H1 (cell line): ENCODE measurements around the gene RPS27A. TPM values are rescaled to one million over a fixed set of nuclear protein-coding genes. Genes with fewer than 3 reads are reported as not detected.

Experiments used
- CTCF ChIA-PET: fragments of 300-600 bp; sonication (Branson Sonifier 250); formaldehyde crosslinking; loops from one replicate; lab custom pipeline; 2021; ENCODE audit not compliant: partially characterized antibody; lab: Charles Lee
- POLR2A ChIA-PET: fragments of 300-600 bp; sonication (Branson Sonifier 250); formaldehyde crosslinking; loops from one replicate; lab custom pipeline; 2021; ENCODE audit warnings: inconsistent platforms; ENCODE audit not compliant: partially characterized antibody; lab: Charles Lee
- DNase-seq, 2 experiments: peaks; one replicate each; pipeline versions ENCODE4 v3.0.0 to v3.0.0-alpha.2; 2010 to 2022; ENCODE audit warnings: low spot score in 2 of 2, low read depth in 1 of 2, mixed read lengths in 1 of 2
- FAIRE-seq: peaks from 2 replicates; lab custom pipeline; 2011; peaks lifted over from hg19 to GRCh38; lab: Jason Lieb, UNC
- H2AFZ ChIP-seq: 2 replicates; pipeline ENCODE4 v1.8.1; 2012; ENCODE audit warnings: low read length, inconsistent platforms
- H2AK5ac ChIP-seq: 2 replicates; pipeline ENCODE4 v1.6.1; 2013; ENCODE audit warnings: low read depth, low read length
- H2BK120ac ChIP-seq: replicated peaks from 2 replicates; pipeline ENCODE3; 2013; ENCODE audit warnings: low read depth, low read length, inconsistent platforms
- H2BK12ac ChIP-seq: 2 replicates; pipeline ENCODE4 v1.6.1; 2013; ENCODE audit warnings: low read depth, low read length
- H2BK15ac ChIP-seq: 2 replicates; pipeline ENCODE4 v1.6.1; 2013; ENCODE audit warnings: low read length
- H2BK20ac ChIP-seq: 2 replicates; pipeline ENCODE4 v1.6.1; 2013; ENCODE audit warnings: low read length
- H2BK5ac ChIP-seq: 2 replicates; pipeline ENCODE4 v1.6.1; 2013; ENCODE audit warnings: low read depth, low read length
- H3K14ac ChIP-seq: 2 replicates; pipeline ENCODE4 v1.6.1; 2013; ENCODE audit warnings: inconsistent platforms; ENCODE audit not compliant: insufficient read length
- H3K18ac ChIP-seq: 2 replicates; pipeline ENCODE4 v1.6.1; 2013; ENCODE audit warnings: low read length; ENCODE audit errors: extremely low read depth
- H3K23ac ChIP-seq: 2 replicates; pipeline ENCODE4 v1.6.1; 2013; ENCODE audit warnings: inconsistent platforms; ENCODE audit not compliant: insufficient read length
- H3K23me2 ChIP-seq: 2 replicates; pipeline ENCODE4 v1.6.1; 2013; ENCODE audit warnings: low read depth, low read length
- H3K27ac ChIP-seq: 2 replicates; pipeline ENCODE4 v1.6.1; 2011; ENCODE audit warnings: low read depth, low read length, inconsistent platforms
- H3K27me3 ChIP-seq, 4 experiments: replicated peaks in 1 of 4; 1 replicate in 1 of 4; 2 replicates in 3 of 4; pipeline versions ENCODE4 v1.6.1 to v1.8.1; 2011 to 2013; ENCODE audit warnings: low read length in 3 of 4, mild to moderate bottlenecking in 3 of 4, inconsistent platforms in 2 of 4, mixed read lengths in 2 of 4, moderate library complexity in 1 of 4; ENCODE audit not compliant: control insufficient read depth in 3 of 4, insufficient read depth in 3 of 4; ENCODE audit errors: extremely low read depth in 1 of 4
- H3K36me3 ChIP-seq, 4 experiments: 2 replicates each; pipeline versions ENCODE4 v1.6.1 to v1.8.1; 2011 to 2013; ENCODE audit warnings: mild to moderate bottlenecking in 4 of 4, low read length in 3 of 4, moderate library complexity in 2 of 4, control low read depth in 1 of 4, inconsistent platforms in 1 of 4; ENCODE audit not compliant: insufficient read depth in 4 of 4, control insufficient read depth in 2 of 4
- H3K4ac ChIP-seq: replicated peaks from 2 replicates; pipeline ENCODE3; 2013; ENCODE audit warnings: low read length, low read depth, mixed read lengths, inconsistent platforms; ENCODE audit not compliant: insufficient read length
- H3K4me1 ChIP-seq, 4 experiments: replicated peaks in 1 of 4; 1 replicate in 1 of 4; 2 replicates in 3 of 4; pipeline versions ENCODE4 v1.6.1 to v1.8.1; 2011 to 2013; ENCODE audit warnings: low read length in 3 of 4, inconsistent platforms in 2 of 4, mixed read lengths in 1 of 4; ENCODE audit not compliant: insufficient read depth in 4 of 4, control insufficient read depth in 3 of 4
- H3K4me2 ChIP-seq, 2 experiments: 2 replicates each; pipeline versions ENCODE4 v1.6.1 to v1.8.1; 2011 to 2013; ENCODE audit warnings: low read depth in 2 of 2, low read length in 2 of 2, control low read depth in 1 of 2, inconsistent platforms in 1 of 2, mild to moderate bottlenecking in 1 of 2; ENCODE audit not compliant: insufficient read depth in 1 of 2
- H3K4me3 ChIP-seq, 4 experiments: fragments of 200-600, 300-600 bp in 1 of 4; sonication (generic), shearing (Covaris generic), sonication (Bioruptor Twin) in 1 of 4; 2 replicates each; pipeline versions ENCODE4 v1.5.1 to v1.8.1; 2011 to 2016; ENCODE audit warnings: low read length in 4 of 4, low read depth in 3 of 4, control low read depth in 2 of 4, inconsistent platforms in 2 of 4, mild to moderate bottlenecking in 2 of 4, mixed read lengths in 1 of 4, moderate library complexity in 1 of 4; ENCODE audit not compliant: insufficient read depth in 2 of 4; ENCODE audit errors: extremely low read depth in 1 of 4
- H3K56ac ChIP-seq: replicated peaks from 2 replicates; pipeline ENCODE3; 2013; ENCODE audit warnings: low read depth, mild to moderate bottlenecking, mixed read lengths, low read length, inconsistent platforms; ENCODE audit not compliant: insufficient read length
- H3K79me1 ChIP-seq: 2 replicates; pipeline ENCODE4 v1.6.1; 2013; ENCODE audit warnings: low read depth, low read length, control low read depth
- H3K79me2 ChIP-seq, 2 experiments: 2 replicates each; pipeline versions ENCODE4 v1.6.1 to v1.8.1; 2012 to 2013; ENCODE audit warnings: low read length in 2 of 2, mild to moderate bottlenecking in 2 of 2, inconsistent platforms in 1 of 2; ENCODE audit not compliant: insufficient read depth in 2 of 2, control insufficient read depth in 1 of 2
- H3K9ac ChIP-seq, 4 experiments: replicated peaks in 1 of 4; 1 replicate in 1 of 4; 2 replicates in 3 of 4; pipeline versions ENCODE4 v1.6.1 to v1.8.1; 2011 to 2013; ENCODE audit warnings: low read depth in 3 of 4, low read length in 3 of 4, control low read depth in 2 of 4, mild to moderate bottlenecking in 2 of 4, moderate library complexity in 2 of 4, inconsistent platforms in 1 of 4; ENCODE audit errors: extremely low read depth in 1 of 4
- H3K9me3 ChIP-seq, 2 experiments: 2 replicates each; pipeline versions ENCODE4 v1.6.1 to v1.8.1; 2012 to 2013; ENCODE audit warnings: mild to moderate bottlenecking in 2 of 2, moderate library complexity in 2 of 2, control low read depth in 1 of 2, inconsistent platforms in 1 of 2, low read depth in 1 of 2, low read length in 1 of 2, mixed read lengths in 1 of 2; ENCODE audit not compliant: insufficient read depth in 2 of 2
- H4K20me1 ChIP-seq, 2 experiments: replicated peaks in 1 of 2; 2 replicates each; pipeline versions ENCODE3 to v1.8.1; 2011 to 2013; ENCODE audit warnings: inconsistent platforms in 2 of 2, low read length in 2 of 2, mild to moderate bottlenecking in 1 of 2; ENCODE audit not compliant: insufficient read depth in 2 of 2, control insufficient read depth in 1 of 2
- H4K5ac ChIP-seq: 2 replicates; pipeline ENCODE4 v1.6.1; 2013; ENCODE audit warnings: low read length, low read depth, mixed read lengths, inconsistent platforms; ENCODE audit not compliant: insufficient read length
- H4K8ac ChIP-seq: 2 replicates; pipeline ENCODE4 v1.8.0; 2013; ENCODE audit warnings: mild to moderate bottlenecking, moderate library complexity, low read length, inconsistent platforms; ENCODE audit not compliant: insufficient read depth; ENCODE audit errors: extremely low read depth
- H4K91ac ChIP-seq: replicated peaks from 2 replicates; pipeline ENCODE3; 2013; ENCODE audit warnings: low read length, mixed read lengths, inconsistent platforms; ENCODE audit not compliant: insufficient read length
- CHD2 ChIP-seq: IDR thresholded peaks from 2 replicates; pipeline ENCODE4 v1.6.1; 2012; ENCODE audit warnings: low read length, improper control_type of control experiment
- GABPA ChIP-seq: IDR thresholded peaks from 2 replicates; pipeline ENCODE4 v1.6.1; 2011; ENCODE audit warnings: mild to moderate bottlenecking, low read length, moderate library complexity, borderline replicate concordance; ENCODE audit not compliant: insufficient read depth
- HDAC2 ChIP-seq, 2 experiments: fragments of 300-600 bp in 1 of 2; sonication (generic) in 1 of 2; IDR thresholded peaks; 2 replicates each; pipeline ENCODE4 v1.6.1; 2011 to 2012; ENCODE audit warnings: low read depth in 2 of 2, low read length in 2 of 2, mild to moderate bottlenecking in 2 of 2, moderate library complexity in 2 of 2, borderline replicate concordance in 1 of 2, inconsistent platforms in 1 of 2
- JUND ChIP-seq: IDR thresholded peaks from 2 replicates; pipeline ENCODE4 v1.6.1; 2011; ENCODE audit warnings: mild to moderate bottlenecking, improper control_type of control experiment, low read length
- PHF8 ChIP-seq: fragments of 200-600 bp; sonication (generic); conservative IDR thresholded peaks from 2 replicates; pipeline ENCODE4 v1.7.1; 2012; ENCODE audit warnings: low read depth, mild to moderate bottlenecking, inconsistent platforms, low read length, moderate library complexity
- SAP30 ChIP-seq: fragments of 300-600 bp; sonication (generic); IDR thresholded peaks from 2 replicates; pipeline ENCODE4 v1.7.1; 2012; ENCODE audit warnings: low read length, moderate library complexity, mild to moderate bottlenecking, inconsistent platforms; ENCODE audit not compliant: insufficient read depth, insufficient replicate concordance
- SIRT6 ChIP-seq: IDR thresholded peaks from one replicate; pipeline ENCODE4 v1.7.1; 2012; ENCODE audit warnings: low read length, inconsistent platforms
- SRF ChIP-seq: IDR thresholded peaks from 2 replicates; pipeline ENCODE4 v1.6.1; 2011; ENCODE audit warnings: mild to moderate bottlenecking, low read depth, low read length, moderate library complexity
- SUZ12 ChIP-seq: fragments of 200-600 bp; sonication (generic); IDR thresholded peaks from 2 replicates; pipeline ENCODE4 v1.6.1; 2012; ENCODE audit warnings: mild to moderate bottlenecking, inconsistent platforms, low read length, moderate library complexity, mixed read lengths
- TAF1 ChIP-seq: IDR thresholded peaks from 2 replicates; pipeline ENCODE4 v1.6.1; 2011; ENCODE audit warnings: mild to moderate bottlenecking, low read depth, low read length
- YY1 ChIP-seq: IDR thresholded peaks from 2 replicates; pipeline ENCODE4 v1.6.1; 2011; ENCODE audit warnings: low read depth, mild to moderate bottlenecking, low read length
- WGBS, 2 experiments: shearing (Covaris generic) in 1 of 2; methylation state at CpG; one replicate each; pipeline versions ENCODE4 v1.1.6 to v1.1.7; 2013 to 2015; ENCODE audit warnings: low lambda C conversion rate in 2 of 2, mixed read lengths in 2 of 2, inconsistent platforms in 1 of 2, low coverage in 1 of 2, missing lambda C conversion rate in 1 of 2; ENCODE audit not compliant: insufficient replicate concordance in 2 of 2, insufficient coverage in 1 of 2, insufficient read length in 1 of 2; ENCODE audit errors: extremely low coverage in 1 of 2, missing lambda C conversion rate in 1 of 2; 5-methylcytosine and 5-hydroxymethylcytosine counted together
- polyA plus RNA-seq, 7 experiments: library from polyadenylated mRNA; depleted of rRNA in 3 of 7; stranded (reverse) in 5 of 7; unstranded in 2 of 7; fragments of >200 nt in 5 of 7; fragments of 200-250 nt in 2 of 7; gene quantifications; 1 replicate in 5 of 7; 2 replicates in 1 of 7; 4 replicates in 1 of 7; pipeline versions ENCODE4 v1.2.1 to v1.2.3, GENCODE V29; 2011 to 2013; ENCODE audit warnings: missing spikeins in 2 of 7, mixed read lengths in 2 of 7
- total RNA-seq: library from RNA; stranded (reverse); fragmentation: NEBNext Ultra II Directional; extraction: Animal tissue kit (Norgen Biotek cat#: 25700); gene quantifications from 2 replicates; pipeline ENCODE4 v1.2.1, GENCODE V29; 2021
- TF ChIP-seq, protein P1 (sequence below): IDR thresholded peaks from 2 replicates; pipeline ENCODE4 v1.6.1; 2012; ENCODE audit warnings: inconsistent platforms

Gene RPS27A
- total and polyA plus RNA-seq, 2 of the 8 experiments (the other 6 are each of a cell fraction or from before 2014, with no cell fraction given), result 1,431 to 1,682 TPM

DNA sequence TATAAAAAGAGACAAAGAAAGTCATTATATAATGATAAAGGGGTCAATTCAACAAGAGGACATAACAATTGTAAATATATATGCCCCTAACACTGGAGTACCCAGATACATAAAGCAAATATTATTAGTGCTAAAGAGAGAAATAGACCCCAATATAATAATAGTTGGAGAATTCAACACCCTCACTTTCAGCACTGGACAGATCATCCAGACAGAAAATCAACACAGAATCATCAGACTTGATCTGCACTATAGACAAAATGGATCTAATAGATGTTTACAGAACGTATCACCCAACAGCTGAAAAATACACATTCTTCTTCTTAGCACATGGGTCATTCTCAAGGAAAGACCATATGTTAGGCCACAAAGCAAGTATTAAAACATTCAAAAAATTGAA lies 32.1 kb upstream of the RPS27A start:
- H2BK12ac ChIP-seq, result no peak overlapping the region
- peaks cover 0 to 5% (median 0%) of the 10 kb centered on the region in 4 experiments; a peak in 1 of 8 replicates for H3K36me3 ChIP-seq
- POLR2A ChIA-PET, result no interaction called here
- H3K4me2 ChIP-seq, result no peak overlapping the region
- no peaks in the 10 kb centered on the region for H3K23me2 ChIP-seq
- no peak overlapping the region for H2BK120ac ChIP-seq
- no peak overlapping the region for H2AK5ac ChIP-seq
- H3K27me3 ChIP-seq, result no peaks in the 10 kb centered on the region
- H3K79me2 ChIP-seq, result no peaks in the 10 kb centered on the region
- H3K18ac ChIP-seq, result no peak overlapping the region
- no peak overlapping the region for H2AFZ ChIP-seq
- H3K56ac ChIP-seq, result no peak overlapping the region
- WGBS, 2 experiments, result 82% methylated on average over 1 of the region's 1 CpG; no CpG with 5 or more reads in 1 of the 2 experiments
- FAIRE-seq (no peak), DNase-seq (no peak)
- H2BK20ac ChIP-seq, result no peak overlapping the region
- H2BK15ac ChIP-seq, result no peak overlapping the region
- no peak overlapping the region for H4K5ac ChIP-seq
- peaks cover 0 to 2% of the 10 kb centered on the region in 2 experiments for H4K20me1 ChIP-seq
- H3K4ac ChIP-seq, result no peak overlapping the region
- no peak overlapping the region for H2BK5ac ChIP-seq
- H3K4me1 ChIP-seq, result no peaks in the 10 kb centered on the region
- TF ChIP-seq PHF8 (no peak), SAP30 (no peak), SRF (no peak), CHD2 (no peak), SIRT6 (no peak), HDAC2 (IDR thresholded peaks at IDR 0.05; ENCODE audit: borderline replicate concordance in 1 of 2, low read depth in 2 of 2, low read length in 2 of 2) (no peak), YY1 (no peak), SUZ12 (no peak), JUND (no peak), TAF1 (no peak), GABPA (no peak)
- TF ChIP-seq, protein P1, sequence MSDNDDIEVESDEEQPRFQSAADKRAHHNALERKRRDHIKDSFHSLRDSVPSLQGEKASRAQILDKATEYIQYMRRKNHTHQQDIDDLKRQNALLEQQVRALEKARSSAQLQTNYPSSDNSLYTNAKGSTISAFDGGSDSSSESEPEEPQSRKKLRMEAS, result no peak
- H3K79me1 ChIP-seq, result no peaks in the 10 kb centered on the region
- H3K9ac ChIP-seq, result no peak overlapping the region
- H3K4me3 ChIP-seq, result no peak overlapping the region
- CTCF ChIA-PET, result no interaction called here
- no peak overlapping the region for H3K14ac ChIP-seq
- H3K23ac ChIP-seq, result no peak overlapping the region
- no peak overlapping the region for H4K8ac ChIP-seq
- no peak overlapping the region for H3K27ac ChIP-seq
- no peaks in the 10 kb centered on the region; a peak in 1 of 4 replicates for H3K9me3 ChIP-seq
- no peak overlapping the region for H4K91ac ChIP-seq
